A204.1 (cell line): Measurements from ENCODE around the gene ZMYND11.
"Not testable (repeated sequence)": the region's sequence is repeated elsewhere in the genome, so short reads cannot be mapped to it uniquely, and the experiment has no call there.

Experiments used
- FAIRE-seq: peaks from 2 replicates; lab custom pipeline; 2012; peaks lifted over from hg19 to GRCh38; lab: Jason Lieb, UNC

Gene ZMYND11

DNA sequence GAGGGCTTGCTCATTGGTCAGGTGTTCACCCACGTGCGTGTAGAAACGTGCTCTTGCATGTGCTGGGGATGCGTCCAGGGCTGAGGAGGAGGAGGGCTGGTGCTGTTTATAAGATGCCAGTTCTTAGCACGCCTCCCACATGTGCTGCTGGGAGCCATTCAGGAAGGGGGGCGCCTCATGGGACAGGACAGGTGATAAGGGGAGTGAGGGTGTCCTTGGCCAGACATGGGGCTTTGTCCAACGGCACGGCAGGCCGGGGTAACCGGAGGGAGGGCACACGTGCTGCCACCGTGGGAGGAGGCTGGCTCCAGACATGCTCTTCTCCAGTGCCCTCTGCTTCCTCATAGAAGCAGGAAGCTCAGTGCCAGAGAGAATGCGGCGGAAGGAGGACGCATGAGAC lies 150.0 kb downstream of the ZMYND11 start:
- no peak for FAIRE-seq

DNA sequence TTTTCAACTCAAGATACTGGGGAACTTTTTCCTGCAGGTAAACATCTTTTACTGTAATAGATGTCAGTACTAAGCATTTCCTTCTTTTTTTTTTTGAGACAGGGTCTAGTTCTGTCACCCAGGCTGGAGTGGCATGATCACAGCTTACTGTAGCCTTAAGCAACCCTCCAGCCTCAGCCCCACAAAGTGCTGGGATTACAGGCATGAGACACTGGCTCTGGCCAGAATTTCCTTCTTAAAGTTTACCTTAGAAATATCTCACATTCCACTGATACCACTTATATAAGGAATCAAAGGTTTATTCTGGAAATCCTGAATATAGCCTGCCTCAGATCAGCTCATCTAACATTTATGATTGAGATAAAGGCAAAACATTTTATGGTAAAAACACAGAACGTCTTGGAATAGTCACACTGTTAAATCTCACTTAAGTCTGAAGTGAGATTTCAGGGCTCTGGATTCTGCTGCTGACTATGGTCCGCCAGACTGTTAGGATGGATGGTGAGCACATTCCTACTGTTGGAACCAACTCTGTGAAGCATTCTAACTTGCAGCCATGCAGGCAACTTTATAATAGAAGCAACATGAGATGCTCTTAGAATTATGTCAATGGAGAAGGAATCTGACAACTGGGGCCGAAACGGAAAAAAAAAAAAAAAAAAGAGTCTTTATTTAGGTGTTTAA lies 151.9 kb downstream of the ZMYND11 start:
- no peak for FAIRE-seq

DNA sequence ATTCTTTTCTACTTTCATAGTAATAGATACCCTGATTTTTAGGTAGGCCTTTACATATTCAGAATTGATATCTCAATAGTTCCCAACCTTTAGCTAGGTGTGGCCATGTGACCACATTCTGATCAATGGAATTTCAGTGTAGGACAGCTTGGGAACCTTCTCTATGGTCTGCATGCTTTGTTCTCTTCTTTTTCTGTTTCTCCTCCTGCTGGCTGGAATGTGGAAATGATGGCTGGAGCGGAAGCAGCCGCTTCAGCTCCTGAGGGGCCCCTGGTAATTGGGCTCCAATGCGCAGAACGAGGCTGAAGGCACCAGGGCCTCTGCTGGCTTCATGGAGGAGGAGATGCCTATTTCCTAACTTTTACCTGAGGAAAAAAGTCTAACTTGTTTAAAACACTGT lies 152.6 kb downstream of the ZMYND11 start:
- FAIRE-seq: no peak

DNA sequence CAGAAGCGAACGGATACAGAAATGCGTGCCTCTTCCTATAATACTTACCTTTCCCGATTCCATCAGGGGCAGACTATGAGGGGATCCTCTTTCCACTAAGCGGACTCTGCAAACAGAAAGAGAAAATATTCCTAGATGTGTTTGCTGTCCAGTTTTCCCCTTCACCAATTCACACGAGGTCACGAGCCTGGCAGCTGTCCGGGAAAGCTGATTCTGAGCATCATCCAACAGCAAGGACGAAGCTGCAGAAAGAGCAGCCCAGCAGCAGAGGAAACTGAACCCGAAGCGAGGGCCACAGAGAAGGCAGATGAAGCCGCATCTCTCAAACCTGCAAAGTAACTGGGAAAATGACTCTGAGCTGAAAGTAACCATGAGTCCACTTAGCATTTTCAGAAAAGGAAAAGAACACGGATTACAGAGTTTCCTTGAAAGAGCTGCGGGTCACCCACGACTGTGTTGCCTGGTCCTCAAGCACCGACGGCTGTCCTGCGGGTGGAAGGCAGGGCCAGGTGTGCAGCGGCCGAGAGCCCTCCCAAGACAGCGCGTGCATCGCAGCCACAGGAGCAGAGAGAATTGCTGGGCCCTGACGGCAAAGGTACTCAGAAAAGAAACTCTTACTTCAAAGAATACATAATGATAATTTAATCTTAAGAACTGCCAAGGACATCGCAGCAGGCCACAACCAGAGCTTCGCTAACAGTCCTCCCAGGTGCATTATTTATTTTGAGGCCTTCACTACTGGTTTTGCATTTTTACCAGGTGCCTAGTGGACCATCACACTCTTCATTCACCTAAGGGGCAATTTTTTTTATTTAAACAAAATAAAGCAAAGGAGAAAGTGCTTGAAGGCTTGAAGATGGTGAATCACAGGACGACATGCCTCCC lies 153.3 kb downstream of the ZMYND11 start:
- FAIRE-seq: no peak

DNA sequence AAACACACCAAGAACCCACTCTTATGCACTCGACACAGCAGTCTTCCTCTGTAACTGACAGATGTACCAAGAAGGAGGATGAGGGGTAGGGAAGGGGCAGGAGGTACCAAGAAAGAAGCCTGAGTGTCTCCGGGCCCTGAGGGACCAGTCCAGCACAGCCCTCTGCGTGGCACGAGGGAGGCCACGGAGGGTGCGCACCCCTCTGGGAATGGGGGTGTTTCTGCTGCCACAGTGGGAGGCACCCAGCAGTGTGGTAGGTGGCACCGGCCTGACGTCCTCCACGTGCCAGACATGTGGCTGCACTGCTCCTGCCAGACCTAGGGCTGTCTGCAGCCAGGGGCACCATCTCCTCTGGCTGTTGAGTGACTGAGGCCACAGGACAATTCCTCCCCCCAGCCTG lies 154.3 kb downstream of the ZMYND11 start:
- no peak for FAIRE-seq

DNA sequence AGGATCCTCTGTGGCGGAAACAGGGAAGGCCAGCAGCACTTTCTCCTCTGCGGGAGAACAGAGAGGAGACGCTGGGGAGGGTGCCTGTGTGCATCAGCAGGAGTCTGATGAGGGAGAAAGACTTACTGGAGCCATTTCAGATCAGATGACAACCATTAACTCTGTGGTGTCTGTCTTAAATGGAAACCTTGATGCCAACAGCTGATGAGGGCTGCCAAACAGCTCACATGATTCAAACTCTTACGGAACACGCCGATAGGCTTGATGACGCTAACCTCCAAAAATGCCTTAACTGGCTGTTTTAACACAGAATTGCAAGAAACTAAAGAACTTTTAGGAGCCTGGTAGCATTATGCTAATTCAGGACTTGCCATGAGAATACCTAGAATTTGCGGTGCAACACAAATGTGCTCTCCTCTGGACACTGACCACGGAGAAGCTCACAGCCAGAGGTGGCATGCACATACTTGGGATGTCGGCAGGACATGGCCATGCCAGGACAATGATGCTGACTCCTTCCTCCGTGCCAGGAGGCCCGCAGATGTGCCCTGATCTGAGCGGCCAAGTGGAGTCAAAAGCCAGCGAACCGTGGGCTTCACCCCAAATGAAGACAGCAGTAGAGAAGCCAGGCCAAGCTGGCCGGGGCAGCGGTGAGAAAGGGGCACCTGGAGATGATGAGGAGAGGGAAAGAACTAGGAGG lies 154.9 kb downstream of the ZMYND11 start:
- FAIRE-seq: no peak

DNA sequence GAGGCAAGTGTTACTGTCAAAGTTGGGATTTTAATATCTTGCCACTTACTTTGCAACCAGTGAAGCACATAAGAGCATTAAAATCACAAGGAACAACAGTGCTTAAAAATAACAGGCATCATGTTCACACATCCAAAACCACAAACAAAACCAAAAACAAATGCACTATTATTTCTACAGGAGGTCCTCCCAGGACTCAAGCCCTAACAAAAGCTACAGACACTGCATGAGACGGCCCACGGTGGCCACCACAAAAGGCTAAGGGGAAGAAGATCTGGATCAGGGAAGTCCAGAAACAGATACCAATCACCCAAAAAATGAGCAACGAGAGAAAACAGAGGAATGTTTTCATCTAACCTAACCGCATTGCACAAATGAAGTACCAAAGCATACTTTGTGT lies 158.4 kb downstream of the ZMYND11 start:
- FAIRE-seq: no peak

DNA sequence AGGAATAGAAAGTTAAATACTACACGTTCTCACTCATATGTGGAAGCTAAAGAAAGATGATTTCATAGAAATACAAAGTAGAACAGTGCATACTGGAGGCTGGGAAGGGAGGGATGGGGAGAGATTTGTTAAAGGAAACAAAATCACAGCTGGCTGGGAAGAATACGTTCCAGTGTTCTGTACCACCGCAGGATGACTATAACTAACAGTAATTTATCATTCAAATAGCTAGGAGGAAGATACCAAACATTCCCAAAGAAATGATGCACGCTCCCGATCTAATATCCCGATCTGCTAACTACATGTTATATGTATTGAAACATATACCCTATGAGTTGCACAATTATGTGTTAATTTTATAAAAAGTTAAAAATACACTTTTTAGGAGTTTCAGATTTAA lies 162.3 kb downstream of the ZMYND11 start:
- FAIRE-seq: no peak

DNA sequence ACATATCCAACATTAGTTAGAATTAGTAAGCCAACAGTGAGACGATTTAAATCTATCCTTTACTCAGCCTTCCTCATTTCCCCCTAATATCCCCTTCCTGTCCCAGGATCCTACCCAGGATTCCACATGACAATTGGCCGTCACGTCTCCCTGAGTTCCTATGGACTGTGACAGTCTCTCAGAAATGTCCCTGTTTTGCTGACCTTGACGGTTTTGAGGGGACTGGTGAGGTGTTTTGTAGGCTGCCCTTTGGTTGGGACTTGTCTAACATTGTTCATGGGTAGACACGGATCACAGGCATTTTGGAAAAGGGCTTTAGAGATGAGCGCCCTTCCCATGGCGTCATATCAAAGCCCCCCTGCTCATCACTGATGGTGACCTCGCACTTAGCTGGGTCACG lies 162.8 kb downstream of the ZMYND11 start:
- no peak for FAIRE-seq

DNA sequence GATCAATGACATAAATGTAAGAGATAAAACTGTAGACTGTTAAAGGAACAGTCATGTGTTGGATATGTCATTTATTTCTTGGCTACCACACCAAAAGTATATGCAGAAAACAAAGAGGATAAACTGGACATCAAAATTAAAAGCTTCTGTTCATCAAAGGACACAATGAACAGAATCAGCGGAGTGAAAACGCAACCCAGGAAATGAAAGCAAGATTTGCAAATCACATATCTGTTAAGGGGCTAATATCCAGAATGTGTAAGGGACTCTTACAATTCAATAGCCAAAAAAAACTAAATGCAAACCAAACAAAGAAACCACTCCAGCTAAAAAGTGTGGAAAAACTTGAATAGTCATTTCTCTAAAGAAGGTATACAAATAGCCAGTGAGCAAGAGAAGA lies 164.3 kb downstream of the ZMYND11 start:
- FAIRE-seq: no peak

DNA sequence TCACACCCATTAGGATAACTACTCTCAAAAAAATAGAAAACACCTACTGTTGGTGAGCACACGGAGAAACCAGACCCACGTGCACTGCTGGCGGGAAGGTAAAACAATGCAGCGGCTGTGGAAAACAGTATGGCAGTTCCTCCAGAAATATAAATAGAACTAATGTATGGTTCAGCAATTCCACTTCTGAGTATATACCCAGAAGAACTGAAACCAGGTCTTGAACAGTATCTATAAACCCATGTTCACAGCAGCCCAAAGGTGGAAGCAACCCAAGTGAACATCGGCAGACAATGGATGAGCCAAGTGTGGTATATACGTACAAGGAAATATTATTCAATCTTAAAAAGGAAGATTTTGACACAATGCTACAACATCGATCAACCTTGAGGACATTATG lies 164.7 kb downstream of the ZMYND11 start:
- no peak for FAIRE-seq

DNA sequence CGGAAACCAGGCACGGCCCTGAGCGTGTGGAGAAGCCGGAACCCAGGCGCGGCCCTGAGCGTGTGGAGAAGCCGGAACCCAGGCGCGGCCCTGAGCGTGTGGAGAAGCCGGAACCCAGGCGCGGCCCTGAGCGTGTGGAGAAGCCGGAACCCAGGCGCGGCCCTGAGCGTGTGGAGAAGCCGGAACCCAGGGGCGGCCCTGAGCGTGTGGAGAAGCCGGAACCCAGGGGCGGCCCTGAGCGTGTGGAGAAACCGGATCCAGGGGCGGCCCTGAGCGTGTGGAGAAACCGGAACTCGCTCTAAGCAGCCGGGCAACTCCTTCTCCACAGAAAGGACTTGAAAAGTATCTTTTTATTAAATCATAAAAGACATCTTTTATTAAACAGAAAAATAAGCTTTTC lies 165.3 kb downstream of the ZMYND11 start:
- not testable (repeated sequence) for FAIRE-seq

DNA sequence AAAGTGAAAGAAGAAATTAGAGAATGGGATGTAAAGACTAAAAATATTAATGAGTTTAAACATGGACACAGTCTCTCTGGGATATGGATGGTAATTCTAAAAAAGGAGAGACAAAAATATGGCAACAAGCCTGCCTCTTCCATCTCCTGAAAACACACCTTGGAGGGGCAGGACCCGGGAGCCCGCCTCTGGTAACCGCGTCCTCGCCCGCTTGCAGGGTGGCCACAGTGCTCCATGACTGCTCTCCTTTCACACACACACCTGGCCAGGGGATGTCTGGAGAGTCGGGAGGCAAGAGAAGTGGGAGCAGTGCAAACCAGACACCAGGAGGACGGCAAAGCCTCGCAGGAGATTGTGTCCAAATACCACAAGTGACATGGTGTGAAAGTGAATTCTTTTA lies 166.3 kb downstream of the ZMYND11 start:
- FAIRE-seq: no peak
